DND-41 (cell line): ENCODE measurements around the gene SHB.

Experiments
- ATAC-seq: fragments of 200-7000 bp; cut with Tn5 transposase; 3 replicates; pipeline ENCODE4 v1.9.1; 2021; ENCODE audit warnings: low read depth; ENCODE audit not compliant: insufficient read depth
- DNase-seq: peaks from one replicate; pipeline ENCODE4 v3.0.0-alpha.2; 2020
- H2AFZ ChIP-seq: 2 replicates; pipeline ENCODE4 v1.6.0; 2012; ENCODE audit warnings: low read depth, low read length
- H3K27ac ChIP-seq: 2 replicates; pipeline ENCODE4 v1.5.1; 2012; ENCODE audit warnings: low read length, inconsistent platforms
- H3K27me3 ChIP-seq: fragments of 200-600 bp; sonication (generic); 2 replicates; pipeline ENCODE4 v1.6.0; 2012; ENCODE audit warnings: low read length, mild to moderate bottlenecking, inconsistent platforms; ENCODE audit not compliant: insufficient read depth, poor library complexity
- H3K36me3 ChIP-seq: 2 replicates; pipeline ENCODE4 v1.5.1; 2012; ENCODE audit warnings: low read length, inconsistent platforms; ENCODE audit not compliant: insufficient read depth
- H3K4me1 ChIP-seq: 2 replicates; pipeline ENCODE4 v1.5.1; 2012; ENCODE audit warnings: mild to moderate bottlenecking, low read length; ENCODE audit not compliant: insufficient read depth
- H3K4me2 ChIP-seq: 2 replicates; pipeline ENCODE4 v1.6.0; 2012; ENCODE audit warnings: mild to moderate bottlenecking, moderate library complexity, low read length, inconsistent platforms; ENCODE audit not compliant: insufficient read depth
- H3K4me3 ChIP-seq, 2 experiments: fragments of 200-600 bp in 1 of 2; shearing (Covaris generic) in 1 of 2; 2 replicates each; pipeline ENCODE4 v1.5.1; 2012 to 2016; ENCODE audit warnings: inconsistent platforms in 2 of 2, low read length in 2 of 2, mild to moderate bottlenecking in 2 of 2, low read depth in 1 of 2, moderate library complexity in 1 of 2
- H3K79me2 ChIP-seq: 2 replicates; pipeline ENCODE4 v1.6.0; 2012; ENCODE audit warnings: low read length, inconsistent platforms; ENCODE audit not compliant: insufficient read depth
- H3K9ac ChIP-seq: 2 replicates; pipeline ENCODE4 v1.6.0; 2012; ENCODE audit warnings: low read depth, mild to moderate bottlenecking, inconsistent platforms, low read length, moderate library complexity
- H3K9me3 ChIP-seq: 2 replicates; pipeline ENCODE4 v1.5.1; 2012; ENCODE audit warnings: low read length, moderate library complexity, mild to moderate bottlenecking, inconsistent platforms; ENCODE audit not compliant: insufficient read depth, severe bottlenecking
- H4K20me1 ChIP-seq: 2 replicates; pipeline ENCODE4 v1.6.0; 2012; ENCODE audit warnings: low read length; ENCODE audit not compliant: insufficient read depth
- EZH2 ChIP-seq: IDR thresholded peaks from 3 replicates; pipeline ENCODE4 v1.6.1; 2012; ENCODE audit warnings: borderline replicate concordance, low read depth, mild to moderate bottlenecking, moderate library complexity, low read length, inconsistent platforms; ENCODE audit not compliant: severe bottlenecking
- TF ChIP-seq, protein P1 (sequence below): IDR thresholded peaks from 2 replicates; pipeline ENCODE4 v1.5.1; 2012; ENCODE audit warnings: borderline replicate concordance, low read length, moderate library complexity, mild to moderate bottlenecking; ENCODE audit not compliant: poor library complexity, severe bottlenecking; ENCODE audit errors: extremely low read depth

SHB gene

DNA sequence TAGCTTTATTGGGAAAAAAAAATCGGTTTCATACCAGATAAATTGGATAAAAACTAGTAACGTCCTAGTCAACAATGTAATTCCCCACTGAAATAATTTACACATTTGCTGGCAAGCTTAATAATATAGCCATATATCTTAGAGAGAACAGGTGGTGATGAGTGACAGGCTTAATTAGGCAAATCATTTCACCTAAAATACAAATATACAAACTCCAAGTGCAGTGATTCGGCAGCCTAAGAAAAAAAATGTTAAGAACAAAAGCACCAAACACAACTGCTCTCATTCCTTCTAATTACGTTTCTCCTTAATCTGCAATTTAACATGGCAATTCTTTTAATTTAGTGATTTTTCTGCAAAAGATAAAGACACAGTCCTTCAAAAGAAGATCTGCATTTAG lies 109.1 kb downstream of the SHB start:
- TF ChIP-seq EZH2: no peak
- TF ChIP-seq, protein P1, sequence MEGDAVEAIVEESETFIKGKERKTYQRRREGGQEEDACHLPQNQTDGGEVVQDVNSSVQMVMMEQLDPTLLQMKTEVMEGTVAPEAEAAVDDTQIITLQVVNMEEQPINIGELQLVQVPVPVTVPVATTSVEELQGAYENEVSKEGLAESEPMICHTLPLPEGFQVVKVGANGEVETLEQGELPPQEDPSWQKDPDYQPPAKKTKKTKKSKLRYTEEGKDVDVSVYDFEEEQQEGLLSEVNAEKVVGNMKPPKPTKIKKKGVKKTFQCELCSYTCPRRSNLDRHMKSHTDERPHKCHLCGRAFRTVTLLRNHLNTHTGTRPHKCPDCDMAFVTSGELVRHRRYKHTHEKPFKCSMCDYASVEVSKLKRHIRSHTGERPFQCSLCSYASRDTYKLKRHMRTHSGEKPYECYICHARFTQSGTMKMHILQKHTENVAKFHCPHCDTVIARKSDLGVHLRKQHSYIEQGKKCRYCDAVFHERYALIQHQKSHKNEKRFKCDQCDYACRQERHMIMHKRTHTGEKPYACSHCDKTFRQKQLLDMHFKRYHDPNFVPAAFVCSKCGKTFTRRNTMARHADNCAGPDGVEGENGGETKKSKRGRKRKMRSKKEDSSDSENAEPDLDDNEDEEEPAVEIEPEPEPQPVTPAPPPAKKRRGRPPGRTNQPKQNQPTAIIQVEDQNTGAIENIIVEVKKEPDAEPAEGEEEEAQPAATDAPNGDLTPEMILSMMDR: no peak
- no peak for ATAC-seq

DNA sequence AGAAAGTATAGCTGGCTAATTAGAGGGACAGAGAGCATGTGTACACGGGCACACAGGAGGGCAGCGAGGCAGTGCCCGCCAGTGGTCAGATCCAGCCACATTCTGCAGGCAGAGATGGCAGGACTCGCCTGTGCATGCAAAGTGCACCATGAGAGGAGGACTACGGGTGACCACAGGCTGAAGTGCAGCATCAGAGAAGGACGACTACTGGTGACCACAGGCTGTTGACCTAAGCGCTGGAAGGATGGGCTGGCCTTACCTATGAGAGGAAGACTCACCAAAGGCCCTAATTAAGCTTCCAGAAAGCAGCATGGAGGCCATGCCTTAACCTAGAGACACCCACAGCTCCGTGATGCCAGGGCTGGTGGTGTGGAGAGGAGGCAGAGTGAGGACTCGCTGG lies 110.9 kb downstream of the SHB start:
- Histone ChIP-seq H3K27ac (no peak overlapping the region), H3K4me2 (no peak overlapping the region), H2AFZ (no peak overlapping the region), H3K9me3 (no peaks in the 10 kb centered on the region), H3K9ac (no peak overlapping the region), H3K4me3 (no peak overlapping the region), H3K36me3 (no peaks in the 10 kb centered on the region), H3K4me1 (no peaks in the 10 kb centered on the region), H4K20me1 (no peaks in the 10 kb centered on the region), H3K79me2 (no peaks in the 10 kb centered on the region), H3K27me3 (no peaks in the 10 kb centered on the region)
- ATAC-seq (no peak), DNase-seq (no peak)
- TF ChIP-seq, protein P1: no peak
- no peak for TF ChIP-seq EZH2

More for the DNA sequence above, 109.1 kb downstream of the SHB start:
- no peaks in the 10 kb centered on the region for H3K4me1 ChIP-seq
- no peaks in the 10 kb centered on the region for H3K9me3 ChIP-seq
- no peak overlapping the region for H3K4me3 ChIP-seq
- no peaks in the 10 kb centered on the region for H4K20me1 ChIP-seq
- DNase-seq: no peak
- H3K36me3 ChIP-seq: no peaks in the 10 kb centered on the region
- no peaks in the 10 kb centered on the region for H3K79me2 ChIP-seq
- H3K27ac ChIP-seq: no peak overlapping the region
- no peak overlapping the region for H3K4me2 ChIP-seq
- H3K27me3 ChIP-seq: no peaks in the 10 kb centered on the region
- H2AFZ ChIP-seq: no peak overlapping the region
- H3K9ac ChIP-seq: no peak overlapping the region

DNA sequence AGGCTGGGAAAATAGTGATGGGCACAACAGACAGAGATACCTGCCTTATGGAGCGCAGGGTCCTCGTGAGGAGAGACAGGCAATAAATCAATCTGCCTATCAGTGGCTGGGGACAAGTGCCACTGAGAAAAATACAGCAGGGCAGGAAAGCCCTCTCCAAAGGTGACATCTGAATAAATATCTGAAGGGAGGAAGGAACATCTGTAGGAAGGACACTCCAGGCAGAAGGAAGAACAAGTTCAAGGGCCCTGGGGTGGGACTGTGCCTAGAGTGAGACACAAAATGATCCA lies 111.4 kb downstream of the SHB start:
- Histone ChIP-seq H3K79me2 (no peaks in the 10 kb centered on the region), H3K27ac (no peak overlapping the region), H3K4me3 (no peak overlapping the region), H3K4me1 (no peaks in the 10 kb centered on the region), H3K9ac (no peak overlapping the region), H3K9me3 (no peaks in the 10 kb centered on the region), H2AFZ (no peak overlapping the region), H4K20me1 (no peaks in the 10 kb centered on the region), H3K27me3 (no peaks in the 10 kb centered on the region), H3K4me2 (no peak overlapping the region), H3K36me3 (no peaks in the 10 kb centered on the region)
- ATAC-seq: no peak
- no peak for TF ChIP-seq EZH2
- TF ChIP-seq, protein P1: no peak
- no peak for DNase-seq
